Nephron progenitor cell (in vitro differentiated cells): ENCODE measurements around the gene ADGRG2.
A peak's percentile ranks its signal among the peaks of the same experiment; 100 is the strongest.
"Not testable (repeated sequence)": the region's sequence is repeated elsewhere in the genome, so short reads cannot be mapped to it uniquely, and the experiment has no call there.

Experiments
- DNase-seq: peaks from one replicate; pipeline ENCODE4 v3.0.0; 2021
- H3K27ac Mint-ChIP-seq: 2 replicates; pipeline ENCODE4 v1.8.0; 2021; ENCODE audit warnings: mild to moderate bottlenecking, moderate library complexity, mixed read lengths
- H3K27me3 Mint-ChIP-seq: 2 replicates; pipeline ENCODE4 v1.8.0; 2021; ENCODE audit warnings: mild to moderate bottlenecking, low read depth, mixed read lengths; ENCODE audit not compliant: poor library complexity
- H3K36me3 Mint-ChIP-seq: 2 replicates; pipeline ENCODE4 v1.8.0; 2021; ENCODE audit warnings: low read depth, mixed read lengths
- H3K4me1 Mint-ChIP-seq: 2 replicates; pipeline ENCODE4 v1.8.0; 2021; ENCODE audit warnings: mixed read lengths
- H3K4me3 Mint-ChIP-seq: 2 replicates; pipeline ENCODE4 v1.8.0; 2021; ENCODE audit warnings: mild to moderate bottlenecking, moderate library complexity, mixed read lengths
- H3K9me3 Mint-ChIP-seq: 2 replicates; pipeline ENCODE4 v1.8.0; 2021; ENCODE audit warnings: mild to moderate bottlenecking, moderate library complexity, mixed read lengths
- CTCF ChIP-seq: fragments of 200-600 bp; sonication (generic); IDR thresholded peaks from 2 replicates; pipeline ENCODE4 v1.5.0; 2021; ENCODE audit warnings: antibody characterized with exemption

ADGRG2 gene

GRCh38 chrX:19072372-19072771 lies 49.9 kb downstream of the ADGRG2 start:
- H3K36me3 Mint-ChIP-seq: no peaks in the 10 kb centered on the region

GRCh38 chrX:19070555-19070994 lies 51.7 kb downstream of the ADGRG2 start:
- H3K27ac Mint-ChIP-seq: no peak overlapping the region
- no peak for TF ChIP-seq CTCF
- H3K4me1 Mint-ChIP-seq: no peaks in the 10 kb centered on the region
- no peak for DNase-seq
- peaks cover 58% of the 10 kb centered on the region for H3K9me3 Mint-ChIP-seq
- H3K4me3 Mint-ChIP-seq: no peak overlapping the region
- H3K36me3 Mint-ChIP-seq: no peaks in the 10 kb centered on the region
- peaks cover 13% of the 10 kb centered on the region for H3K27me3 Mint-ChIP-seq

More at GRCh38 chrX:19072372-19072771, 49.9 kb downstream of the ADGRG2 start:
- Mint-ChIP-seq H3K9me3 (peaks cover 57% of the 10 kb centered on the region), H3K27ac (no peak overlapping the region), H3K4me1 (no peaks in the 10 kb centered on the region), H3K27me3 (peaks cover 7% of the 10 kb centered on the region), H3K4me3 (no peak overlapping the region)
- DNase-seq: no peak
- TF ChIP-seq CTCF: no peak

- Mint-ChIP-seq H3K27me3 (peaks cover 18% of the 10 kb centered on the region), H3K9me3 (peaks cover 64% of the 10 kb centered on the region)
- not testable (repeated sequence) for H3K27ac Mint-ChIP-seq, H3K4me3 Mint-ChIP-seq, DNase-seq, H3K4me1 Mint-ChIP-seq, H3K36me3 Mint-ChIP-seq
These were observed 55.3 kb downstream of the ADGRG2 start for GRCh38 chrX:19066987-19067386.

- Mint-ChIP-seq H3K4me3 (no peak overlapping the region), H3K27ac (no peak overlapping the region)
These were observed 56.7 kb downstream of the ADGRG2 start for GRCh38 chrX:19065535-19065934.

GRCh38 chrX:19064175-19064574 lies 58.1 kb downstream of the ADGRG2 start:
- Mint-ChIP-seq H3K4me3 (no peak overlapping the region), H3K36me3 (no peaks in the 10 kb centered on the region), H3K27ac (no peak overlapping the region), H3K9me3 (peaks cover 56% of the 10 kb centered on the region), H3K27me3 (peaks cover 14% of the 10 kb centered on the region), H3K4me1 (no peaks in the 10 kb centered on the region)
- no peak for DNase-seq
- no peak for TF ChIP-seq CTCF

More at GRCh38 chrX:19065535-19065934, 56.7 kb downstream of the ADGRG2 start:
- Mint-ChIP-seq H3K27me3 (peaks cover 14% of the 10 kb centered on the region), H3K36me3 (no peaks in the 10 kb centered on the region), H3K4me1 (no peaks in the 10 kb centered on the region), H3K9me3 (peaks cover 67% of the 10 kb centered on the region)
- DNase-seq: no peak
- no peak for TF ChIP-seq CTCF

GRCh38 chrX:19063030-19063429 lies 59.2 kb downstream of the ADGRG2 start:
- H3K4me1 Mint-ChIP-seq: no peaks in the 10 kb centered on the region
- no peak for TF ChIP-seq CTCF
- H3K9me3 Mint-ChIP-seq: peaks cover 58% of the 10 kb centered on the region
- H3K4me3 Mint-ChIP-seq: no peak overlapping the region
- H3K27ac Mint-ChIP-seq: peak overlapping the region; percentile 72
- peaks cover 13% of the 10 kb centered on the region for H3K27me3 Mint-ChIP-seq
- DNase-seq: no peak
- no peaks in the 10 kb centered on the region for H3K36me3 Mint-ChIP-seq
